ENCODE results near the gene C1orf167. TPM values are rescaled to one million over a fixed set of nuclear protein-coding genes. Genes with fewer than 3 reads are reported as not detected.
"Not testable (repeated sequence)": the region's sequence is repeated elsewhere in the genome, so short reads cannot be mapped to it uniquely, and the experiment has no call there.

C1orf167 gene
- total and polyA plus RNA-seq, 2 donors (not counting 1 experiment from before 2014, with no cell fraction given): not detected

- Histone ChIP-seq H2AFZ (ENCODE audit: insufficient read depth, low read depth, low read length, poor library complexity, severe bottlenecking) (peak overlapping the region; percentile 57), H4K20me1 (ENCODE audit: control insufficient read depth, insufficient read depth, low read length, poor library complexity, severe bottlenecking) (peaks cover 43% of the 10 kb centered on the region), H3K9ac (ENCODE audit: low read length) (peak overlapping the region; percentile 70), H3K4me3 (ENCODE audit: control extremely low read depth in 1 of 5, extremely low read depth in 1 of 5, insufficient read depth in 1 of 5, low read depth in 2 of 5, low read length in 4 of 5) (peak overlapping the region; percentile 38 to 74 (median 64)), H3K9me3 (ENCODE audit: control extremely low read depth in 1 of 3, control insufficient read depth in 2 of 3, insufficient read depth in 1 of 3, low read length in 2 of 3) (no peaks in the 10 kb centered on the region), H3K36me3 (replicated peaks in 1 of 2; ENCODE audit: control extremely low read depth in 1 of 2, control insufficient read depth in 1 of 2, extremely low read depth in 1 of 2, insufficient read depth in 2 of 2, low read length in 1 of 2) (peaks cover 0 to 44% of the 10 kb centered on the region in 2 experiments), H3K27ac (ENCODE audit: low read length in 2 of 2) (peak overlapping the region; percentile 79 to 99), H3K79me2 (ENCODE audit: control insufficient read depth, insufficient read depth, low read length) (peaks cover 80% of the 10 kb centered on the region), H3K27me3 (replicated peaks in 1 of 4; ENCODE audit: control extremely low read depth in 1 of 4, control insufficient read depth in 3 of 4, insufficient read depth in 4 of 4, low read length in 3 of 4) (no peaks in the 10 kb centered on the region), H3K4me2 (replicated peaks; ENCODE audit: low read depth, low read length, poor library complexity, severe bottlenecking) (peak overlapping the region; percentile 87), H3K4me1 (ENCODE audit: control insufficient read depth in 2 of 2, insufficient read depth in 2 of 2, low read length in 2 of 2) (peaks cover 49 to 58% of the 10 kb centered on the region in 2 donors)
- CTCF ChIA-PET: interaction anchor here (0.9 to 3.6 kb wide), 8 partner anchors 12 to 765 kb away, joined by 3 to 26 read pairs (median 4); no protein-coding TSS in a partner anchor
- Mint-ChIP-seq H3K27ac (peak overlapping the region; percentile 91), H3K4me1 (peaks cover 59% of the 10 kb centered on the region), H3K27me3 (no peaks in the 10 kb centered on the region), H3K9me3 (ENCODE audit: insufficient read depth) (no peaks in the 10 kb centered on the region), H3K4me3 (peak overlapping the region; percentile 92)
- ATAC-seq (ENCODE audit: low read depth) (peak; percentile 32), DNase-seq (peak; percentile 81)
- no peak for TF ChIP-seq CTCF (IDR thresholded peaks at IDR 0.05)
- no peak for TF ChIP-seq EZH2 (IDR thresholded peaks at IDR 0.05; ENCODE audit: borderline replicate concordance, insufficient read depth, low read depth, low read length, poor library complexity, severe bottlenecking)
- WGBS (ENCODE audit: insufficient coverage): 9% methylated on average over 26 of the region's 28 CpGs
- POLR2A ChIA-PET: interaction anchor here (0.5 to 1.8 kb wide), 6 partner anchors 10 to 733 kb away, joined by 3 to 9 read pairs (median 4); no protein-coding TSS in a partner anchor
- intact Hi-C loops (cut with micrococcal nuclease): loop anchor here (1.0 to 10.0 kb wide), 2 partner anchors 18 to 1328 kb away; partner anchors contain the start of genes DFFA and PEX14
Measured at GRCh38 chr1:11802973-11803885, 41.2 kb downstream of the C1orf167 start.

GRCh38 chr1:11803924-11804665 lies 42.1 kb downstream of the C1orf167 start:
- H3K27ac ChIP-seq (ENCODE audit: low read length in 2 of 2): peak overlapping the region; percentile 79 to 99
- Mint-ChIP-seq H3K4me3 (peak overlapping the region; percentile 99), H3K27ac (peak overlapping the region; percentile 99), H3K4me1 (peaks cover 65% of the 10 kb centered on the region)
- not testable (repeated sequence) for H2AFZ ChIP-seq (ENCODE audit: insufficient read depth, low read depth, low read length, poor library complexity, severe bottlenecking); ATAC-seq (ENCODE audit: low read depth); DNase-seq; H3K9me3 ChIP-seq (ENCODE audit: control extremely low read depth in 1 of 3, control insufficient read depth in 2 of 3, insufficient read depth in 1 of 3, low read length in 2 of 3); H3K27me3 ChIP-seq (replicated peaks in 1 of 4; ENCODE audit: control extremely low read depth in 1 of 4, control insufficient read depth in 3 of 4, insufficient read depth in 4 of 4, low read length in 3 of 4); H3K27me3 Mint-ChIP-seq; H3K9me3 Mint-ChIP-seq (ENCODE audit: insufficient read depth)
- 77% methylated on average over 8 of the region's 9 CpGs for WGBS (ENCODE audit: insufficient coverage)
- peak overlapping the region in 4 of 5 experiments; percentile 5 to 95 (median 86) for H3K4me3 ChIP-seq (ENCODE audit: control extremely low read depth in 1 of 5, extremely low read depth in 1 of 5, insufficient read depth in 1 of 5, low read depth in 2 of 5, low read length in 4 of 5)
- intact Hi-C loops (cut with micrococcal nuclease): loop anchor here (1.0 to 10.0 kb wide), 2 partner anchors 19 to 1329 kb away; partner anchors contain the start of genes DFFA and PEX14
- H3K79me2 ChIP-seq (ENCODE audit: control insufficient read depth, insufficient read depth, low read length): peaks cover 89% of the 10 kb centered on the region
- H3K9ac ChIP-seq (ENCODE audit: low read length): peak overlapping the region; percentile 94
- peaks cover 0 to 46% of the 10 kb centered on the region in 2 experiments for H3K36me3 ChIP-seq (replicated peaks in 1 of 2; ENCODE audit: control extremely low read depth in 1 of 2, control insufficient read depth in 1 of 2, extremely low read depth in 1 of 2, insufficient read depth in 2 of 2, low read length in 1 of 2)
- peaks cover 40% of the 10 kb centered on the region for H4K20me1 ChIP-seq (ENCODE audit: control insufficient read depth, insufficient read depth, low read length, poor library complexity, severe bottlenecking)
- H3K4me2 ChIP-seq (replicated peaks; ENCODE audit: low read depth, low read length, poor library complexity, severe bottlenecking): peak overlapping the region; percentile 96
- CTCF ChIA-PET: interaction anchor here (0.9 to 3.6 kb wide), 7 partner anchors 11 to 766 kb away, joined by 3 to 26 read pairs (median 4); no protein-coding TSS in a partner anchor
- POLR2A ChIA-PET: interaction anchor here (0.6 to 1.8 kb wide), 4 partner anchors 11 to 104 kb away, joined by 3 to 8 read pairs (median 4); no protein-coding TSS in a partner anchor
- H3K4me1 ChIP-seq (ENCODE audit: control insufficient read depth in 2 of 2, insufficient read depth in 2 of 2, low read length in 2 of 2): peaks cover 57 to 61% of the 10 kb centered on the region in 2 donors
